ENCODE measurements around the gene FBXO7.

The FBXO7 gene

GRCh38 chr22:32534252-32535235 lies 59.9 kb downstream of the FBXO7 start:
- H3K4me3 ChIP-seq (ENCODE audit: low read depth, low read length): no peak overlapping the region
- no peak for TF ChIP-seq CTCF (IDR thresholded peaks at IDR 0.05; ENCODE audit: borderline replicate concordance, insufficient read depth, low read depth, low read length)

DNA sequence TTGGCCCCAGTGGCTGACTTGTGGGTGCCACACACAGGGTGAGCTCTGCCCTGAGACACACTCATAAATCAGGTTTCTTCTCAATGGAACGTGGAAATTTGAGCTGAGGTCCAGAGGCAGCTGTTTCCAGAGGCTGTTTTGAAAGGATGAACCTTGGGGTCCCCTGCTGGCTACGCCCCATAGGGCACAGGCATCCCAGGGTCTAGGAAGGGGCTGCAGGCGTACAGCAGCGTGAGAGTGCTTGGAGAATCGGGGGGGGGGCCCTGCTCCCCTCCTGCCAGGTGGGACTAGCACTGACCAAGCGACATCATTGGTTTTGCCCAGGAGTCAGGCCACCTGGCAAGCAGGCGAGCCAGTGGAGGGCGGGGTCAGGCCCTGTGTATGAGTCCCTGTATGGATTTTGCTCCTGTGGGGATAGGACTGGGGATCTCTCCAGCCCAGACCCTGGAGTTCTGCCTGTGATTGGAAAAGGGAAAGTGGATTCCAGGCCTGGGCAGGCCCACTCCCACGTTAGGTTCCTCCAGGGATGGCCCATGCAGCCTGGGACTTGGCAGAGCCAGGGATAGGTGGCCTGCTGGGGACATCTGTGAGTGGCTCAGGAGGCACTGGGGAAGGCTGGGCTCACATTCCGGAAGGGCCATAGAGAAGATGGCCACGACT lies 61.0 kb downstream of the FBXO7 start:
- H3K4me3 ChIP-seq (ENCODE audit: low read depth, low read length): no peak overlapping the region
- TF ChIP-seq CTCF (IDR thresholded peaks at IDR 0.05; ENCODE audit: borderline replicate concordance, insufficient read depth, low read depth, low read length): no peak

GRCh38 chr22:32536352-32536751 lies 61.7 kb downstream of the FBXO7 start:
- TF ChIP-seq CTCF (IDR thresholded peaks at IDR 0.05; ENCODE audit: borderline replicate concordance, insufficient read depth, low read depth, low read length): no peak
- H3K4me3 ChIP-seq (ENCODE audit: low read depth, low read length): no peak overlapping the region

DNA sequence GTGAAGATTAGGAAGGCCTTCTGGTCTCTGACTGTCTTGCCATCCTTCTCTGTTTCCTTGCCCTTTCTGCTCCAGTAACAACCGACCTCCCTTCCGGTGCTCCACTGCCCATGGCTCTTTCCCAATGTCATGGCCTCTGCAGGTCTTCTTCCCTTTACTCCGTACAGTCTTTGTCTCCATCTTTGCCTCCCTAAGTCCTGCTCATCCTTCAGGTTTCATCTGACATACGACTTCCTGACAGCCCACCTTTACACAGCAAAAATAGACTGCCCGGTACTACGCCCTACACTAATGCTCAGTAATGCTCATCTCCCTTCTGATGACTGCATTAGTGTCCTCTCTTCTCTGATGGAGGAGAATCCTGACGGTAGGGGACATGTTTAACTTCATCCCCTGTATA lies 63.9 kb downstream of the FBXO7 start:
- TF ChIP-seq CTCF (IDR thresholded peaks at IDR 0.05; ENCODE audit: borderline replicate concordance, insufficient read depth, low read depth, low read length): no peak
- no peak overlapping the region for H3K4me3 ChIP-seq (ENCODE audit: low read depth, low read length)

GRCh38 chr22:32539631-32540421 lies 65.2 kb downstream of the FBXO7 start:
- no peak for TF ChIP-seq CTCF (IDR thresholded peaks at IDR 0.05; ENCODE audit: borderline replicate concordance, insufficient read depth, low read depth, low read length)
- H3K4me3 ChIP-seq (ENCODE audit: low read depth, low read length): no peak overlapping the region

DNA sequence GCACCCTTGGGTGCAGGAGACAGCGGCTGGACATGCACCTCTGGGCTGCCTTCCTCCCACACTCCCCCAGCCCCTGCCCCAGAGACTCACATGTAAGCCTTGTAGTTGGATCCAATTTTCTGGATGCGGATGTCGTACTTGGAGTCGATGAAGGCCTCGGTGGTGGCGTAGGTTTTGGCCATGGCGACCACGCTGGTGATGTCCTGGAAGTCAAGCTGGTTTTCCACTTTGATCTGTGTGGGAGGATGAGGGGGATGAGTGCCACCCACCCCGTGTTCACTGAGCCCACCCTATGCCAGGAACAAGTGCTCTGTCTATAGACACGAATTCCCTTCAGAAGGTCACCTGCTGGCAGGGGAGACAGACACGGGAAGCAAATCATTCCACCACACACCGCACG lies 66.9 kb downstream of the FBXO7 start:
- H3K4me3 ChIP-seq (ENCODE audit: low read depth, low read length): no peak overlapping the region
- TF ChIP-seq CTCF (IDR thresholded peaks at IDR 0.05; ENCODE audit: borderline replicate concordance, insufficient read depth, low read depth, low read length): no peak
